Embryonic facial prominence (tissue), 1 donor: ENCODE data around the gene BNIP1.
"Not testable (repeated sequence)": the region's sequence is repeated elsewhere in the genome, so short reads cannot be mapped to it uniquely, and the experiment has no call there.

Experiments
- DNase-seq: peaks from one replicate; pipeline ENCODE4 v3.0.0-alpha.2; 2016; ENCODE audit errors: extremely low spot score

Gene BNIP1, protein sequence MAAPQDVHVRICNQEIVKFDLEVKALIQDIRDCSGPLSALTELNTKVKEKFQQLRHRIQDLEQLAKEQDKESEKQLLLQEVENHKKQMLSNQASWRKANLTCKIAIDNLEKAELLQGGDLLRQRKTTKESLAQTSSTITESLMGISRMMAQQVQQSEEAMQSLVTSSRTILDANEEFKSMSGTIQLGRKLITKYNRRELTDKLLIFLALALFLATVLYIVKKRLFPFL

DNA sequence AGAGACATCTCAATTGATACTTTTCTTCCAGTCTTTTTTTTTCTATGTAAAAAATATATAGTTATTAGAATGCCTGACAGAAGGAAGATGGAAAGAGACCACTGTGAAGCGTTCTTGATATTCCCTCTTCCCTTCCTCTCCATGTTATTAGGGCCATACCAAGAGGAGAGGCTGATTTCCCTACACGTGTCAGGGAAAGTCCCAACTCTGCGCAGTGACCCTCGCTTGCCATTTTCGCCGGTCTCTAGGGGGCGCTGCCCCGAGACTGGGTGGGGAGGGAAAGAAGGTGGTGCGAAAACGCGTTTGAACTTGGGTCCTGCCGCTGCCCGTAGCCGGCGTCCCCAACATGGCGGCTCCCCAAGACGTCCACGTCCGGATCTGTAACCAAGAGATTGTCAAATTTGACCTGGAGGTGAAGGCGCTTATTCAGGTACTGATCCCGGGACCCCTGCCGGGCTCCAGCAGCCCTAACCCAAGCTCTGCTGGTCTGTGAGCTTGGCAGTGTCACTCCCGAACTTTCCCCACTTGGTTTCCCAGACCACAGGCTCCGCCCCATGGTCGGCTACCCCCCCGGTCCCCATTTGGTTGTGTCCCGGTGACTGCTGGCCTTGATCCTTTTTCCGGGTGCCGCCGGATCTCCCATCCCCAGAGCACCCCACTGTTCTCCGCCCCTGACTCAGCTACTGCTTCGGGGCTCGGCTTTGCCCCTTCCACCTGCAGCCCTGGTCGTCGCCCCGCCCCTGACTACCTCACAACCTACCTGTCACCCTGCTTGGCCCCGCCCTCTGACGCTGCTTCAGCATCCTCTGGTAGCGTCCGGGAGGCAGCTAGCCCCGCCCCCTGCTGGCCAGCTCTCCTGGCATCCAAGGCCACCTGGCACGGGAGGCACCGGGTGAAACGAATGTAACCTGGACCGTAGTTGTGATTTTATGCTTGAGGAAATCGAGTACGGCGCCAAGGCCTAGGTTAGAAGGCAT lies at the start of gene BNIP1:
BNIP1 (plus strand) TSS at position 332 of the 977 bp plus-strand sequence; CDS start at position 347, 15 bp downstream.
- peak; percentile 87 for DNase-seq

DNA sequence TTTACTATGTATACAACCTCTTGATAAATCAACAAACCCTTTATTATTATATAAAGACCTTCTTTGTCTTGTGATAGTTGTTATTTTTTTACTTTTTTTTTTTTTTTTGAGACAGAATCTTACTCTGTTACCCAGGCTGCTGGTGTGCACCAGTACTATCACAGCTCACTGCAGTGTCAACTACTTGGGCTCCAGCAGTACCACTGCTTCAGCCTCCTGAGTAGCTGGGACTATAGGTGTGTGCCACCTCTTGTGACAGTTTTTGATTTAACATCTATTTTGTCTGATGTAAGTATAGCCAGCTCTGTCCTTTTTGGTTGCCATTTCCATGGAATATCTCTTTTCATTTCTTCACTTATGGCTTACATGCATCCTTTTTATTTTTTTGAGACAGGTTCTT lies 45.5 kb upstream of the BNIP1 start:
- DNase-seq: no peak

DNA sequence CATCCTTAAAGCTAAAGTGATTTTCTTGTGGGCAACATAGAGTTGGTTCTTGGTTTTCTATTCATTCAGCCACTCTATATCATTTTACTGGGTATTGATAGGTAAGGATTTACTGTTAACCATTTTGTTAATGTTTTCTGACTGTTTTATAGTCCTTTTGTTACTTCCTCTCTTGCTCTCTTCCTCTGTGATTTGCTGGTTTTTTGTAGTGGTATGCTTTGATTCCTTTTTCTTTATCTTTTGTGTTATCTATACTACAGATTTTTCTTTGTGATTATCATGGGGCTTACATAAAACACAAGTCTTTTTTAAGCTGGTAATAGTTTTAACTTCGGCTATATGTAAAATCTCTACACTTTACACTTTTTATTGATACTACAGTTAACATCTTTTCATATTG lies 44.9 kb upstream of the BNIP1 start:
- no peak for DNase-seq

DNA sequence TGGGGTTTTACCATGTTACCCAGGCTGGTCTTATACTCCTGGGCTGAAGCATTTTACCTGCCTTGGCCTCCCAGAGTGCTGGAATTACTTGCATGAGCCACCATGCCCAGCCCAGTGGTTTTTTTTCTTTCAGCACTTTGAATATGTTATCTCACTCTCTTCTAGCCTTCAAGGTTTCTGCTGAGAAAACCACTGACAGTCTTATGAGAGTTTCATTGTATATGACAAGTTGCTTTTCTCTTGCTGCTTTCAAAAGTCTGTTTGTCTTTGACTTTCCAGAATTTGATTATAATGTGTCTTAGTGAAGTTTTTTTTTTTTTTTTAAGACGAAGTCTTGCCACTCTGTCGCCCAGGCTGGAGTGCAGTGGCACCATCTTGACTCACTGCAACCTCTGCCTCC lies 43.1 kb upstream of the BNIP1 start:
- DNase-seq: no peak

DNA sequence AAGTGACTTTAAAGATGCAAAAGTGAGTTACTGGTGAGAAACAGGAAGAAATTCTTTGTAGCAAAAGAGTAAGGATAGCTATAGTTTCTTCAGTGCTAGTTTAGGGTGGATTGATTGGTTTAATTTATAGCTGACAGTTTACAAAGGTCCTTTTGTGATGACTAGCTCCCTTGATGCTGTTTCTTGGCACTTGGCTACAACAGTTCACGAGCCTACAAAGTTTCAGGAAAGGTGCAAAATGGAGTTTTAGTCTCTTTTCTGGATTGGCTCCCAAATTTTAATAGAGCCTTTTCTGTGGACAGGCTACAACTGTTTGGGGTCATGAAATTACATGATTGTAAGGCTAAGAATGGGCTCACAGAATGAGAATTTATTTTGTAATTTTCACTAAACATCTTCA lies 40.9 kb upstream of the BNIP1 start:
- DNase-seq: no peak

DNA sequence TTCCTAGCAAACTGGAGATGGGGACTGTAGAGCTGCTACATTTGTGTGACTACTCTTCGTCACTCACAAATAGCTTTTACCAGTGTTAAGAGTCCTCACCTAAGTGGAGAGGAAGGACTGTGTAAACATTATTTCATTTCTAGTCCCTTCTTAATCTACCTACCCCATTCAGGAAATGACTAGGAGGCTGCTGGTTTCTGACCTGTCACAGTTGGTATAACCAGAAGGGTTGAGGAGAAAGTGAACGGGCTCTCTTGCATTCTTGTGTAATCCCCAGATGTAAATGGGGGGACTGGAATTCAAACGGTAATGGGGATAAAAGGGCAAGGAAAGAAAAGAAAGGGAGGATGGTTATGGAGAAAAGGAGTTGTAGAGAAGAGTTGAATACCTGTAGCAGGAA lies 35.4 kb upstream of the BNIP1 start:
- no peak for DNase-seq

DNA sequence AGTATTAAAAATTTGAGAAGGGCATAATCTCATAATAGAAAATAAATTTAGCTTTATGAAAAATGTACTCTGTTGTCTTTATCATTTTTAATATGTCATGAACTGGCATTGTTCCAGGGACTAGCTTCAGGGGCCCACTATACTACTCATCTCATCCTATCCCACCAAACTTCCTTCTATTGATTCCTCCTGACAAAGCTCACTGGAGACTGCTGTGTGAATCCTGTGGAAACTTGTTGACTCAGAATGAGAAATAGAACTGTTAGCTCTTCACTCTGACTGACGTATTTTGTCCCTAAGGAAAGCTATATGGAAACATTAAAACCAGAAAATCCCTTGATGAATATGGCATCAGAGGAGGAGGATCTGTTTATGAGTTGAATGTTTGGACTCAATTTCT lies 29.8 kb upstream of the BNIP1 start:
- DNase-seq: no peak

DNA sequence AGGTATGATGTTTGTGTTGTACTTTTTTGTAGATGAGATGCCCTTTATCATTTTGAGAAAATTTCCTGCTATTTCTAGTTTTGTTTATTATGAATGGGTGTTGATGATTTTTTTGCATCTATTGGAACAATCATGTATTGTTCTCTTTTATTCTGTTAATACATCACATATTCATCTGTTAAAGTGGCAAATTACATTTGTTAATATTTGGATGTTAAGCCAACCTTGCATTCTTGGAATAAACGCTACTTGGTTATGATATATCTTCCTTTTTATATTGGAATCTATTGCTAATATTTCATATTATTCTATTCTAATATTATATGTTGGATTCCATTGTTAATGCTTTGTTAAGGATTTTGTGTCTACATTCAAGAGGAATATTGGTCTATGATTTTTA lies 24.6 kb upstream of the BNIP1 start:
- DNase-seq: no peak

DNA sequence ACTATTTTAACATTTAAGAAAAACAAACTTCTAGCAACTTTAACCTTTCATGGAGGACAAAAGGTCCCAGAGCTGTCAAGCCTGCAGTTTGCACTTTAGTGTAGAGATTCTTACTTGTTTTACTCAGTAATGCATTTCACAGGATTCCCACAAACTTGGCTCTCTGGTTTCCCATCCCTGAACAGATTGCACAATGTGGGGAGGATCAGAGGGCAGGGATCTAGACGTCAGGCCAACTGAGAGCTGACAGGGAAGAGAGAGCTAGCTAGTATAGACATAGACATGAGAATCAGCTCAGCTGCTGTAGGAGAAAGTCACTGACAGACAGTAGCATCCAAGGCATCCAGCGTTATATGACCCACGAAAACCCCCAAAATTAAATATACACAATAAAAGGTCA lies 20.9 kb upstream of the BNIP1 start:
- no peak for DNase-seq

DNA sequence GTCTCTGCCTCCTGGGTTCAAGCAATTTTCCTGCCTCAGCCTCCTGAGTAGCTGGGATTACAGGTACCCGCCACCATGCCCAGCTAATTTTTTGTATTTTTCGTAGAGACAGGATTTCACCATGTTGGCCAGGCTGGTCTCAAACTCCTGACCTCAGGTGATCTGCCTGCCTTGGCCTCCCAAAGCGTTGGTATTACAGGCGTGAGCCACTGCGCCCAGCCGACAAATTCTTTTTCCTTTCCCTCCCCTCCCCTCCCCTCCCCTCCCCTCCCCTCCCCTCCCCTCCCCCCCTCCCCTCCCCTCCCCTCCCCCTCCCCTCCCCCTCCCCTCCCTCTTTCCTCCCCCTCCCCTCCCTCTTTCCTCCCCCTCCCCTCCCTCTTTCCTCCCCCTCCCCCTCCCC lies 12.2 kb upstream of the BNIP1 start:
- DNase-seq: not testable (repeated sequence)

DNA sequence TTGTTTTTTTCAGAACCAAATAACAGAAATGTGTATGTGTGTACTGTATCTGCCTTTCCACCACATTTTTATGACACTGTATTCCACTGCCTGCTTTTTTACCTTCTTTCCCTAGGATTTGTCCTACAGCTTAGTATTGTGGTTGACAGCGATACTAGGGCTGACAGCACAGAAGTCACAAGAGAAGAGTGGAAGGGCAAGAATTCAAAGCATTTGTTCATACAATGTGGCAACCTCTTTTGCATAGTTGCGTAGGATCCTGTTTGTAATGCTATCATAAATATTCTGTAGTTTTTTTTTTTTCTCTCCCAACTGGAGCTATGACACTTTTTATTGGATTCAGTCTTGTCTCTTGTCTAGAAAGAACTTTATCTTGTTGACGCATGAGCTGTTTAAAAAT lies 5.6 kb upstream of the BNIP1 start:
- no peak for DNase-seq

DNA sequence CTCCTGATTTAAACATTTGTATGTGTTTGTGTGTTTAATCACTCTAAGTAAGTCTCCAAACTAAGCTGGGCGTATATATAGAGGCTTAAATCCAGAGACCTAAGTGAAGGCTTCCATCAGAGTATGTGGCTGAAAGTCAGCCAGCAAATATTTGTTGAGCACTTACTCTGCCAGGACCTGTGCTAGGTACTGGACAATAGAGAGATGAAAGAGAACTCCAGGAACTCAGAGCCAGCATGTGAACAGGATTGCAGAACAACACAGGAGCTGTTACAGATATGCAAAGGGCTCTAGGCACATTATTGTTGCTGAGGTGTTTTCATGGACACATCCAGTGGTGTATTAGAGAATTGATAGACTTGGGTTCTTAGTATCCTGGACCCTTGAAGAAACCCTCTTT lies 4.7 kb upstream of the BNIP1 start:
- DNase-seq: no peak

DNA sequence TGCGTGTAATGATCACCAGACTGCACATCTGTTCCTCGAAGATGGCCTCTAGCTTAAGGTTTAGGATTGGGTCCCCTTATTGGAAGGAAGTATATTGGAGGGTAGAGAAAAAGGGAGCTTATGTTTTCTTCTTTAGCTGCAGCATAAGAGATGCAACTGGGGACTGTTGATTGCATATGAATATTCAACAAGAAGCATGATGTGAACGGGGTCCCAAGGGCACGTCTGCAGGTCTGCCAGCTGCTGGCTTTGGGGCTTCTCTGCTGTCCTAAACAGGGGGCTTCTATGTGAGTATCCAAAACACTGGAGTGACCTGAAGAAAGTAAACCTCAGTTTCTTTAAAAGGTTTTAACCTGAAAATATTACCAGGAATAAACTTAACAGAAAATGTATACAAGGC lies 3.6 kb upstream of the BNIP1 start:
- DNase-seq: no peak

DNA sequence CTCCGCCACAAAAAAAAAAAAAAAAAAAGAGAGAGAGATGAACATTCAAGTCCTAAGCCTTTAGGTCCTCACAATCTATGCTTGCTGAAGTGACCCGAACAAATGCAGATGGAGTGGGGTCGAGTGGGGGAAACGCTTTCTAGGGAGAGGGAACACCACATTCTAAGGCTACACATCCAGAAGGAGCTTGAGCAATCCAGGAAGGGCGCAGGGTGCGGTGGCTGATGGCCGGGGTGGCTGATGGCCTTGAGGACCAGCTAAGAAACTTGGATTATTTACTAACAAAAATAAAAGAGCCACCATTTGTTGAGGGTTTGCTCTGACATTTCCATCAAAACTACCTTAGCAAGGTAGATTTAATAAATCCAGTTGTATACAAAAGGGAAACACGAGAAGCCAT lies 764 bp upstream of the BNIP1 start:
- no peak for DNase-seq

DNA sequence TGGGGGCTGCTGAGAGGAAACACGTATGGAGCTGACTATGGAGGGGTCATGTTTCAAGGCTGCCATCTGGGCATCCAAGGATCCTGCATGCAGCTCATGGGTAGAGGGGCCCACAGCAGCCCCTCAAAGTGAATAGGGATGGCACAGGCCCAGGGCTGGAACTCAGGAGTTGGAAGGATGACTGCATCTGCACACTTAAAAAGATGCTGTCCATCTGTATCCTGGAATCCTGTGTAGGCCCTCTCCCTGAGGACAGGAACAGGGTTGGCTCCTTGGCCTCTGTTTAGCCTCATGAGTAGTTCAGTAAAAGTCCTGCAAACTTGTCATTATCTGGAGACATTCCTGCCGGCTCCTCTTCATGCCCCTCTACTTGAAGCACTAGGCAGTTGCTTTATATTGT lies 4.0 kb downstream of the BNIP1 start:
- no peak for DNase-seq

DNA sequence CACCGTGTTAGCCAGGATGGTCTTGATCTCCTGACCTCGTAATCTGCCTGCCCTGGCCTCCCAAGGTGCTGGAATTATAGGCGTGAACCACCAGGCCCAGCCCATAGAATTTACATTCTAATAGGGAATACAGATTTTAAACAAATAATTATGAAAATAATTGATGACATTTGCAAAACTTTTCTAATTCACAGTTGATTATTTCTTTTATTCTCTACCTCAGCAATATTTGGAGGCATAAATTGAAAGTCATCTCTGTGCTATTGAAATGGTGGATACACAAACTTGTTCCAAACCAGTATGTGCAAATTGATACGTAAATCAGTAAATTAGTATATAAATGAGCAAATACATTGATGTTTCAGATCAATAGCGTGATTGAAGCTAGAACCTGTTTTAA lies 8.2 kb downstream of the BNIP1 start:
- no peak for DNase-seq

DNA sequence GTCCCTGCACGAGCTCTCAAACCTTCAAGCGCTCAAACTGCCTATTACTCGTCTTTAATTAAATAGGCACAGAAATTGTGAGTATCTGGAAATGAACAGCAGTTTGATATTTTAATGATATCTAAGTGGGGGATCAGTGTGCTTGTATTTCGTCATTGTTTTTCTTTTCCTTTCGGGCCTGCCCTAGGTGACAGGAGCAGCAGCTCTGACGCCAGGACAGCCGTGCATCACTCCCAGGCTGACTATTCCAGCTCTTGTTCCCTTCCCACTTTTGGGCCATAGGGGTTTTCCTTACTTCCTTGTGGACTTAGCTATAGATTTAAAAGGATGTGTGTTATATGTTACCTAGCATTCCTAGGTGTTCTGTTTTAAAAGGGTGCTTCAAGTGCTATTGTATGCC lies 9.5 kb downstream of the BNIP1 start:
- DNase-seq: no peak

DNA sequence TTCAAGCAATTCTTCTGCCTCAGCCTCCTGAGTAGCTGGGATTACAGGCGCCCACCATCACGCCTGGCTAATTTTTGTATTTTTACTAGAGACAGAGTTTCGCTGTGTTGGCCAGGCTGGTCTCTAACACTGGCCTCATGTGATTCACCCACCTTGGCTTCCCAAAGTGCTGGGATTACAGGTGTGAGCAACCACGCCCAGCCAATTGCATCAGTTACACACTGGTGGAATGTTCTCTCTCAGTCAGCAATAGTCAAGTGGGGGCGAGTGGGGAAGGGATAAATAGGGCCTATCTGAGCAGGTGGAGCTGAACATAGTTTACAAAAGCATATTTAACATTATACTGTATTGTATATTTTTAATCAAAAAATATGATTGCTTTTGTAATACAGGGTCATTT lies 10.3 kb downstream of the BNIP1 start:
- not testable (repeated sequence) for DNase-seq

DNA sequence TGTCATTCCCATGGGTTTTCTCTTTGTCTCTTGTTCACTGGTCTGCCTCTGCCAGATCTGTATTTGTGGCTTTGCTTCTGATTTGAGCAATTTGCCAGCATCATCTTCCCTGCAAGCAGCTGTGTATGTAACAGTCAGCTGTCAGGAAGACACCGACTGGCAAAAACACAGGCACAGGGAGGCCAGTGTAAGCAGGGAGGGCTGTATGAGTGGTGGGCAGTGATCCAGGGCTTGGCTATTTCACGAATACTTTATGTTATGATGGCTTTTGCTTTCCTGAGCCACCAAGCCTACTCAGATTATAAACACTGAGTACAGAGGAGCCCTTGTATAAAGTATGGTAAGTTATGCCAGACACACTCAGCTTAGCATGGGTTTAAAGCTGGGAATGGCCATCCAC lies 11.6 kb downstream of the BNIP1 start:
- DNase-seq: no peak

DNA sequence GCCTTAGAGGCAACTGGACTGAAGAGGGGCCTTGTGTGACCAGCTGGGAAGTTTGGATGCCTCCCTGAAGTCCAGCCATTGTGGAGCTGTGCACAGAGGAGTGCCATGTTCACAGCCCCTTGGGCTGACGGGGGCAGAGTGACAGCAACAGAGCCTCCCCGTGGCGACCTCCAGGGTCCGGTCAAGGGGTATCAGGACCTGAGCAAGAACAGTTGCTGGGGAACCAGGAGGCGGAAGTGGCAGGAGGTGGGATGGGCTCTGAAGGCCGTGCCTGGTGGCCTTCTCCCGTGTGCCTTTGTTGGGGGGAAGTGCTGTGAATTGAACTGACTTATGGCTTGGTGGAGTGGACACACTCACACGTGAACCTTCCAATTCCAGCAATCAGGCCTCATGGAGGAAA lies 14.0 kb downstream of the BNIP1 start:
- no peak for DNase-seq

DNA sequence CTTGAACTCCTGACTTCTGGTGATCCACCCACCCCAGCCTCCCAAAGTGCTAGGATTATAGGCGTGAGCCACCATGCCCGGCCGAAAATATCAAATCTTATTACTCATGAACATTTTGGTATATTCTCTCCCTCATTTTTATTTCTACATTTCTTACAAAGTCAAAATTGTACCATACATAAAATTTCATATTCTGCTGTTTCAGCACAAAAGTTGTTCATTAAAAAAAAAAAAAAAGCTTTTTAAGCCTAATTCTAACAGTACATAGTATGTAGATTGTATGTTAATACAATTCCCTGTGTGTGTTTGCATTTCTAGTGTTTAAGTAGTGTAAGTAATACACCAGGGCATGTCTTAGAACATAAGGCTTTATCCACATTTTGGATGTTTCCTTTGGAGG lies 14.9 kb downstream of the BNIP1 start:
- no peak for DNase-seq

DNA sequence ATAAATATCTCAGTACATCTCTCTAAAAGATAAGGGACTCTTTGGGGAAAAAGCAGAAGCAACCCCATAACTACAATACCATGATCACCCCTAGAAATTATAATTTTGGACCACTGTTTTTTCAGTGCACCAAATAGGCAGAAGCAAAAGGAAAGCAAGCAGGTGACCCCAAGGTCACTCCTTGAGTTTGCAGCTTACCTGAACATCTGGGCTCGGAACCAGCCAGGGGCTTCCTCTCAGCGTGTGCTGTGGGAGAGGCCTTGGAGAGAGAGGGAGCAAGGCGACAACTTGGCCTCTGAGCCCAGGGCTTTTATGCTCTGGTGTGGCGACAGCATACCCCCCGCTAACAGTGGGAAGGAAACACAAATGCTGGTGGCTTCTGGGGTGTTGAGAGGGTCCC lies 16.8 kb downstream of the BNIP1 start:
- DNase-seq: no peak

DNA sequence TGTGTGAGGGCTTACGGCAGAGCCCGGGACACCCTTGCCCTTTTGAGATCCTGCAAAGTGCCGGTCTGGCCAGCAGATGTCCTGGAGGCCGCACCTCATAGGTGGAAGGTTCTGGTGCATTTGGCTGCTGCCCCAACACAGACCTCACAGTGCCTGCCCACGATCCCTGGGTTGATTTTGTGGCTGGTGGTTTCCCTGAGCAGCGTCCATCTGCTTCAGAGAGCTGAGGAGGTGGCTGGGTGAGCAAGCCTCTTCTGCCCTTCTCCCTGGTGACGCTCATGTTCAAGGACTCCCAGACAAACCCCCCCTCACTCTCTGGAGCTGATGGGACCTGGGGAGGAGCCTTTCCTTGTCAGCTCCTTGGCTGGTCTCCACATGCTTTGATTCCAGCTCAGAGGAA lies 18.9 kb downstream of the BNIP1 start:
- no peak for DNase-seq
